Kidney epithelial cell (primary cell): ENCODE results near the gene NUSAP1. TPM values are rescaled to one million over a fixed set of nuclear protein-coding genes. Genes with fewer than 3 reads are reported as not detected.

ENCODE experiments used
- DNase-seq: peaks from one replicate; pipeline ENCODE4 v3.0.0-alpha.2; 2010; ENCODE audit warnings: low read depth
- H3K27me3 ChIP-seq: 2 replicates; pipeline ENCODE4 v1.6.0; 2011; ENCODE audit warnings: low read length; ENCODE audit not compliant: control insufficient read depth, insufficient read depth
- H3K36me3 ChIP-seq: 2 replicates; pipeline ENCODE4 v1.5.1; 2011; ENCODE audit warnings: low read length; ENCODE audit not compliant: control insufficient read depth, insufficient read depth
- H3K4me3 ChIP-seq: 2 replicates; pipeline ENCODE4 v1.5.1; 2011; ENCODE audit warnings: low read depth, mild to moderate bottlenecking, control low read depth, low read length
- CTCF ChIP-seq: IDR thresholded peaks from 2 replicates; pipeline ENCODE4 v1.5.1; 2011; ENCODE audit warnings: mild to moderate bottlenecking, moderate library complexity, low read length, control low read depth, inconsistent platforms; ENCODE audit not compliant: insufficient read depth, poor library complexity, severe bottlenecking
- total RNA-seq: library from RNA; depleted of rRNA; stranded (reverse); fragments of >200 nt; gene quantifications from 2 replicates; pipeline ENCODE4 v1.2.3, GENCODE V29; 2015

Gene NUSAP1
- total RNA-seq, 1 donor from 2014 or later, result 21.3 TPM

- no peak overlapping the region for H3K4me3 ChIP-seq
- DNase-seq, result no peak
- no peak for TF ChIP-seq CTCF
Observed at GRCh38 chr15:41337047-41337446, 4.4 kb downstream of the NUSAP1 start.

DNA sequence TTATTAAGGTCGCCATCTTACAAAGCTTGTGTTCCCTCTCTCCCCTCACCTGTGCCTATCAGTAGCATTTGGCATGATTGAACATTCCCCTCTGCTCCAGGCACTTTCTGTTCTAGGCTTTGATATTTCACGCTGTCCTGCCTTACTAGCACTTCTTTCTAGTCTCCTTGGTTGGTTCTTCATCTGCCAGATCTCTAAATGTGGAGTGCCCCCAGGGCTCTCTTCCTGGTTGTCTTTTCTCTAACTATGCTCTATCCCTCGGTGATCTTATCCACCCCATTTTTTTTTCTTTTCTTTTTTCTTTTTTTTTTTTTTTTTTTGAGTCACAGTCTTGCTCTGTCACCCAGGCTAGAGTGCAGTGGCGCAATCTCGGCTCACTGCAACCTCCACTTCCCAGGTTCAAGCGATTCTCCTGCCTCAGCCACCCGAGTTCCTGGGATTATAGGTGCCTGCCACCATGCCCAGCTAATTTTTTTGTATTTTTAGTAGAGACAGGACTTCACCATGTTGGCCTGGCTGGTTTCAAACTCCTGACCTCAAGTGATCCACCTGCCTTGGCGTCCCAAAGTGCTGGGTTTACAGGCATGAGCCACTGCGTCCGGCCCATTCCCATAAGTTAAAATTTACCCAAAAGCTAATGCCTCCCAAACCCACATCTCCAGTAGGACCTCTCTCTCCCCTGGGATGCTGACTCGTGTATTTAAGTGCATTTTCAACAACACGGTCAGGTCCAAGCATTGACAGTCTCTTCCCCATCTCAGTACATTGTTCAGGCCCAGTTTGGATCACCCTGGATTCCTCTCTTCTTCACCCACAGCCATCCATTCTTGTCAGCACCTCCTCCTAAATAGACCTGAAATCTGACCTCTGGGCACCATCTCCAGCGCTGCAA, 5.2 kb downstream of the NUSAP1 start:
- DNase-seq, result no peak
- no peak for TF ChIP-seq CTCF
- Histone ChIP-seq H3K36me3 (no peaks in the 10 kb centered on the region), H3K27me3 (no peaks in the 10 kb centered on the region), H3K4me3 (no peak overlapping the region)

More at GRCh38 chr15:41337047-41337446, 4.4 kb downstream of the NUSAP1 start:
- Histone ChIP-seq H3K27me3 (no peaks in the 10 kb centered on the region), H3K36me3 (no peaks in the 10 kb centered on the region)

- Histone ChIP-seq H3K27me3 (no peaks in the 10 kb centered on the region), H3K4me3 (no peak overlapping the region), H3K36me3 (no peaks in the 10 kb centered on the region)
- no peak for TF ChIP-seq CTCF
- no peak for DNase-seq
Observed at GRCh38 chr15:41340189-41340695, 7.6 kb downstream of the NUSAP1 start.

DNA sequence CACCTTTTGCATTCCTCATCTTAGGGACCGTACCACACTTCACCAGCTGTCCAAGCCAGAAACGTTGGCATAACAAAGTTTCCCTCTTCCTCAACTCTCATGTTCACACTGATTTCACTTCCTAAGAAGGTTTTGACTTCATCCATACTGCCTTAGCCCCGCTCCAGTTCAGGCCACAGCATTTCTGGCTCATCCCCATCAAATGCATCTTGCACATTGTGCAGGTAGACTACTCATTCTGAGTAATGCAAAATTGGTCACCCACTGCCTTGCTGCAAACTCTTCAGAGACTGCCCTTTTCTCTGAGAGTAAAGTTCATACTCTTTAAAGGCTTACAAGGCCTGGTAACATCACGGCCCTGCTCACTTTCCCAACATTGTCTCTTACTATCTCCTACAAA, 8.8 kb downstream of the NUSAP1 start:
- no peak for DNase-seq
- Histone ChIP-seq H3K36me3 (no peaks in the 10 kb centered on the region), H3K4me3 (no peak overlapping the region), H3K27me3 (no peaks in the 10 kb centered on the region)
- no peak for TF ChIP-seq CTCF

- DNase-seq, result no peak
- no peaks in the 10 kb centered on the region for H3K36me3 ChIP-seq
- H3K4me3 ChIP-seq, result no peak overlapping the region
- no peaks in the 10 kb centered on the region for H3K27me3 ChIP-seq
- no peak for TF ChIP-seq CTCF
Observed at GRCh38 chr15:41347236-41347635, 14.6 kb downstream of the NUSAP1 start.
